HG03460 (cell line): ENCODE measurements around the gene MINAR2.

Experiments used
- ATAC-seq: cut with Tn5 transposase; IDR thresholded peaks from one replicate; pipeline ENCODE4 v1.9.1; 2021; ENCODE audit not compliant: unreplicated experiment

Gene MINAR2

GRCh38 chr5:129747572-129748407 is at the start of gene MINAR2:
Gene MINAR2, plus strand, starts transcription at chr5:129748094. Its CDS starts 97 bp downstream, at chr5:129748191.
- ATAC-seq, result no peak

GRCh38 chr5:129698661-129699060 is 49.2 kb upstream of the MINAR2 start:
- no peak for ATAC-seq

- no peak for ATAC-seq
Observed at GRCh38 chr5:129716235-129716634, 31.7 kb upstream of the MINAR2 start.

- no peak for ATAC-seq
Observed at GRCh38 chr5:129716651-129717050, 31.2 kb upstream of the MINAR2 start.

- ATAC-seq, result no peak
Observed at GRCh38 chr5:129717751-129718310, 30.1 kb upstream of the MINAR2 start.

- ATAC-seq, result no peak
Observed at GRCh38 chr5:129718471-129719090, 29.3 kb upstream of the MINAR2 start.

GRCh38 chr5:129724222-129724621 is 23.7 kb upstream of the MINAR2 start:
- ATAC-seq, result no peak

- ATAC-seq, result no peak
Observed at GRCh38 chr5:129724647-129725046, 23.2 kb upstream of the MINAR2 start.

- no peak for ATAC-seq
Observed at GRCh38 chr5:129739773-129740172, 8.1 kb upstream of the MINAR2 start.

GRCh38 chr5:129743541-129744187 is 4.2 kb upstream of the MINAR2 start:
- ATAC-seq, result no peak

- ATAC-seq, result no peak
Observed at GRCh38 chr5:129745997-129746396, 1.9 kb upstream of the MINAR2 start.

- no peak for ATAC-seq
Observed at GRCh38 chr5:129746876-129747275, 1.0 kb upstream of the MINAR2 start.

- ATAC-seq, result no peak
Observed at GRCh38 chr5:129748913-129749880, 1.3 kb downstream of the MINAR2 start.

GRCh38 chr5:129760636-129761325 is 12.9 kb downstream of the MINAR2 start:
- no peak for ATAC-seq

GRCh38 chr5:129763651-129764050 is 15.8 kb downstream of the MINAR2 start:
- ATAC-seq, result no peak

GRCh38 chr5:129766798-129767197 is 18.9 kb downstream of the MINAR2 start:
- no peak for ATAC-seq

GRCh38 chr5:129767927-129768380 is 20.1 kb downstream of the MINAR2 start:
- peak; percentile 91 for ATAC-seq

- no peak for ATAC-seq
Observed at GRCh38 chr5:129768735-129769134, 20.8 kb downstream of the MINAR2 start.

- ATAC-seq, result no peak
Observed at GRCh38 chr5:129770024-129770820, 22.3 kb downstream of the MINAR2 start.
